ENCODE data around the gene TNFRSF25.

TNFRSF25 gene

DNA sequence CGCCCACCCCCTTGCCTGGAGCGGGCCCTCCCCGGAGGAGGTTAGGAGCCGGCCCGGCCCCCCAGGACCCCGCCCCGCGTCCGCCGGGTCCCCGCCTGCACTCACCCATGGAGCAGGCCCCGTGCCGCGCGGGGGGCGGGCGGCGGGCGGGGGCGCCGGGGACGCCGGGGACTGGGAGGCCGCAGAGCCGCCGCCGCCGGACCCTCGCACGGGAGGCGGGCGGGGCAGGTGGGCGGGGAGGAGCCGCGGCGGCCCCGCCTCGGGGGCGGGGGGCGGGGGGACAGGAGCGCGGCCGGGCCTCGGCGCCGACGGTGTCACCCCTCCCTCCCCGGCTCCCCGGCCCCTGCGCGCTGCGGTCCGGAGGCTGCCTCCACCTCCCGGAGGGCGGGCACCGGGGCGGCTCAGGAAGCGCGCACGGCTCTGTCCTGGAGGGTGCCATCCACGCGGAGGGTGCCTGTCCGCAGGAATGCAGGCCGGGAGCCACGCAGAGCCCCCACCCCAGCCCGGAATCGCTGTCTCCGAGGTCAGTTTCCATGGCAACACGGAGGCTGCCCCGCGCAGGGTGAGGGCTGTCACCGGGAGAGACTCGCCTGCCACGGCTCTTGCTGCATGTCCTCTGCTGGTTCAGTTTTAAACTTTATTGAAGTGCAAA lies 31.4 kb upstream of the TNFRSF25 start:
- Histone ChIP-seq H3K79me2 (ENCODE audit: insufficient read depth, low read depth) (no peaks in the 10 kb centered on the region), H2AFZ (ENCODE audit: low read depth) (peak overlapping the region; percentile 86), H3K4me2 (peak overlapping the region; percentile 91), H3K27ac (no peak overlapping the region), H3K9ac (no peak overlapping the region), H3K4me1 (ENCODE audit: low read depth, poor library complexity, severe bottlenecking) (peaks cover 4% of the 10 kb centered on the region), H3K36me3 (ENCODE audit: insufficient read depth) (no peaks in the 10 kb centered on the region), H3K27me3 (ENCODE audit: insufficient read depth, low read depth) (peaks cover 28% of the 10 kb centered on the region), H4K20me1 (ENCODE audit: insufficient read depth) (no peaks in the 10 kb centered on the region), H3K4me3 (IDR thresholded peaks at IDR 0.05; ENCODE audit: insufficient read depth, low read depth, low read length) (peak overlapping the region; percentile 78)
- TF ChIP-seq, protein P1, sequence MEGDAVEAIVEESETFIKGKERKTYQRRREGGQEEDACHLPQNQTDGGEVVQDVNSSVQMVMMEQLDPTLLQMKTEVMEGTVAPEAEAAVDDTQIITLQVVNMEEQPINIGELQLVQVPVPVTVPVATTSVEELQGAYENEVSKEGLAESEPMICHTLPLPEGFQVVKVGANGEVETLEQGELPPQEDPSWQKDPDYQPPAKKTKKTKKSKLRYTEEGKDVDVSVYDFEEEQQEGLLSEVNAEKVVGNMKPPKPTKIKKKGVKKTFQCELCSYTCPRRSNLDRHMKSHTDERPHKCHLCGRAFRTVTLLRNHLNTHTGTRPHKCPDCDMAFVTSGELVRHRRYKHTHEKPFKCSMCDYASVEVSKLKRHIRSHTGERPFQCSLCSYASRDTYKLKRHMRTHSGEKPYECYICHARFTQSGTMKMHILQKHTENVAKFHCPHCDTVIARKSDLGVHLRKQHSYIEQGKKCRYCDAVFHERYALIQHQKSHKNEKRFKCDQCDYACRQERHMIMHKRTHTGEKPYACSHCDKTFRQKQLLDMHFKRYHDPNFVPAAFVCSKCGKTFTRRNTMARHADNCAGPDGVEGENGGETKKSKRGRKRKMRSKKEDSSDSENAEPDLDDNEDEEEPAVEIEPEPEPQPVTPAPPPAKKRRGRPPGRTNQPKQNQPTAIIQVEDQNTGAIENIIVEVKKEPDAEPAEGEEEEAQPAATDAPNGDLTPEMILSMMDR (conservative IDR thresholded peaks at IDR 0.05; ENCODE audit: low read depth, low read length) = no peak

DNA sequence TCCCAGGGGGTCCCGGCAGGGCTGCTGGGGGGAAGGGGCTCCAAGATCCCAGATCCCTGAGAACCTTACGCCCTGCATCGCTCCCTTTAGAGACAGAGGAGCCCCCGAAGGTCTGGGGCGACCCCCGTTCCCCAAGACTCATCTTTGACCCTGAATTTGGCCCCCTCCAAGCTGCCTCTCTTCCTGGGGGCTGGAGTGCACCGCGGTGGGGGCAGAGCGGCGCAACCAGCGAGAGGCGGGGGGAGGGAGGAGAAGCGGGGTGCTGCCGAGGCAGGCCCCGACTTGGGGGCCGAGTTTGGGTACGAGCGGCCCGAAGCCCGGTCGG lies 30.9 kb upstream of the TNFRSF25 start:
- Histone ChIP-seq H3K4me3 (IDR thresholded peaks at IDR 0.05; ENCODE audit: insufficient read depth, low read depth, low read length) (peak overlapping the region; percentile 78), H2AFZ (ENCODE audit: low read depth) (peak overlapping the region; percentile 44; the same call in 1 of the 2 replicates), H3K27ac (no peak overlapping the region), H4K20me1 (ENCODE audit: insufficient read depth) (no peaks in the 10 kb centered on the region), H3K4me1 (ENCODE audit: low read depth, poor library complexity, severe bottlenecking) (peaks cover 4% of the 10 kb centered on the region), H3K27me3 (ENCODE audit: insufficient read depth, low read depth) (peaks cover 27% of the 10 kb centered on the region), H3K36me3 (ENCODE audit: insufficient read depth) (no peaks in the 10 kb centered on the region), H3K4me2 (peak overlapping the region; percentile 25; the same call in 1 of the 2 replicates), H3K9ac (no peak overlapping the region), H3K79me2 (ENCODE audit: insufficient read depth, low read depth) (no peaks in the 10 kb centered on the region)
- TF ChIP-seq, protein P1 (conservative IDR thresholded peaks at IDR 0.05; ENCODE audit: low read depth, low read length) = no peak

DNA sequence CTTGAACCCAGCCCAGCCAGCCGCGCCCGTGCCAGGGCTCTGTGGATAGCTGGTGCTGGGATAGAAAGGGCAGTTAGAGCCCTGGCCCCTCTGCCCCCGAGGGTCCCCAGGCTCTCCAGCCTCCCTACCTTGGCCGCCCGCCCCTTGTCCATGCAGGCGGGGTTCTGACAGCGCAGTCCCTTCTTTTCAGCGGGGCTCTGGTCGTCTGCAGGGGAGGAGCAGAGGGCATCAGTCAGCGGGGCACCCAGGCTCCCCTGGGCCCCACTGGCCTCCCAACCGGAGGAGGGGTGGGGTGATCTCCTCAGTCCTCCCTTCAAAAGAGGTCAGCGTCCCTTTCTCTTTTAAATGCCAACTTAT lies 30.4 kb upstream of the TNFRSF25 start:
- Histone ChIP-seq H3K36me3 (ENCODE audit: insufficient read depth) (no peaks in the 10 kb centered on the region), H3K79me2 (ENCODE audit: insufficient read depth, low read depth) (no peaks in the 10 kb centered on the region), H4K20me1 (ENCODE audit: insufficient read depth) (no peaks in the 10 kb centered on the region), H3K4me3 (IDR thresholded peaks at IDR 0.05; ENCODE audit: insufficient read depth, low read depth, low read length) (no peak overlapping the region), H3K4me2 (no peak overlapping the region; the same call in 1 of the 2 replicates), H3K27ac (no peak overlapping the region), H3K27me3 (ENCODE audit: insufficient read depth, low read depth) (peaks cover 22% of the 10 kb centered on the region), H3K9ac (no peak overlapping the region), H2AFZ (ENCODE audit: low read depth) (no peak overlapping the region), H3K4me1 (ENCODE audit: low read depth, poor library complexity, severe bottlenecking) (peaks cover 4% of the 10 kb centered on the region)
- TF ChIP-seq, protein P1 (conservative IDR thresholded peaks at IDR 0.05; ENCODE audit: low read depth, low read length) = no peak

DNA sequence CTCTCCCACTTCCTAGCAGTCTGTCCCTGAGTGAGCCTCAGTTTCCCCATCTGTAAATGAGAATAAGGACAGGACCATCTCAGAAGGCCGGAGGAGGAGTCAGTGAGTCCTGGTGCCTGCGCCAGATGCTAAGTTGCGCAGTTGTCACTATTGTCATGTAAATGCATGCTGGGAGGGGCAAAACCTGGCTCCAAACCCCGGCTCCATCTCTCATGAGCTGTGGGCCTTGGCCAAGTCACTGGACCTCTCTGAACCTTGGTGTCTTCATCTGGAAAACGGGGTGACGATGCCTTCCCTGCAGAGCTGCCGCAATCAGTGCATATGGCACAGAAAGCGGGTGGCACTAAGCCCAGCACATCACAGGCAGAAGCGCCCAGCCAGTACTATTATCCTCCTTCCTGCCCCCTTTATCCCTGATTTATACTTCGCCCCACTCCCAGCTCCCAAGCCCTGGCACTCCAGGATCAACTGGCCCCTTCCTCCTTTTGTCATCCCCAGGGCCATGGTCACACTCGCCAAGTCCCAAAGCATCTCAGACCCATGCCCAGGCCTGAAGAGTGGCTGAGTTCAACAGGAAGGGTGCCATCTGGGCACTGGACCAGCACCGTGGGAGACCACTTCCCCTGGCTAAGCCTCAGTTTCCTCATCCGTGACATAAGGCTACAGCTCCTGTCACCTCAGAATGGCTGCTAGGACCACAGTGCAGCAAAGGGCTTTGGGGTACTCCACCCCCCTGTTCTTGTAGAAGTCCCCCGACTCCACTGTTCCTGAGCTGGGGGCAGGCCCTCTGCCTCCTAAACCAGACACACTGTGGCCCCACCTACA lies 29.8 kb upstream of the TNFRSF25 start:
- Histone ChIP-seq H3K4me2 (no peak overlapping the region), H3K36me3 (ENCODE audit: insufficient read depth) (no peaks in the 10 kb centered on the region), H2AFZ (ENCODE audit: low read depth) (no peak overlapping the region), H3K9ac (no peak overlapping the region), H3K27ac (no peak overlapping the region), H3K4me3 (IDR thresholded peaks at IDR 0.05; ENCODE audit: insufficient read depth, low read depth, low read length) (no peak overlapping the region), H3K4me1 (ENCODE audit: low read depth, poor library complexity, severe bottlenecking) (peaks cover 9% of the 10 kb centered on the region), H3K79me2 (ENCODE audit: insufficient read depth, low read depth) (no peaks in the 10 kb centered on the region), H4K20me1 (ENCODE audit: insufficient read depth) (no peaks in the 10 kb centered on the region), H3K27me3 (ENCODE audit: insufficient read depth, low read depth) (peaks cover 16% of the 10 kb centered on the region)
- TF ChIP-seq, protein P1 (conservative IDR thresholded peaks at IDR 0.05; ENCODE audit: low read depth, low read length) = no peak

Data from KMS-11 (cell line).